GM12873 (cell line): ENCODE results near the gene ANKRD23.

Experiments
- CTCF ChIP-seq: IDR thresholded peaks from 2 replicates; pipeline ENCODE4 v1.5.1; 2012; ENCODE audit warnings: low read depth, mild to moderate bottlenecking, moderate library complexity, low read length, control low read depth; ENCODE audit not compliant: insufficient read depth; ENCODE audit errors: missing control alignments

The ANKRD23 gene

DNA sequence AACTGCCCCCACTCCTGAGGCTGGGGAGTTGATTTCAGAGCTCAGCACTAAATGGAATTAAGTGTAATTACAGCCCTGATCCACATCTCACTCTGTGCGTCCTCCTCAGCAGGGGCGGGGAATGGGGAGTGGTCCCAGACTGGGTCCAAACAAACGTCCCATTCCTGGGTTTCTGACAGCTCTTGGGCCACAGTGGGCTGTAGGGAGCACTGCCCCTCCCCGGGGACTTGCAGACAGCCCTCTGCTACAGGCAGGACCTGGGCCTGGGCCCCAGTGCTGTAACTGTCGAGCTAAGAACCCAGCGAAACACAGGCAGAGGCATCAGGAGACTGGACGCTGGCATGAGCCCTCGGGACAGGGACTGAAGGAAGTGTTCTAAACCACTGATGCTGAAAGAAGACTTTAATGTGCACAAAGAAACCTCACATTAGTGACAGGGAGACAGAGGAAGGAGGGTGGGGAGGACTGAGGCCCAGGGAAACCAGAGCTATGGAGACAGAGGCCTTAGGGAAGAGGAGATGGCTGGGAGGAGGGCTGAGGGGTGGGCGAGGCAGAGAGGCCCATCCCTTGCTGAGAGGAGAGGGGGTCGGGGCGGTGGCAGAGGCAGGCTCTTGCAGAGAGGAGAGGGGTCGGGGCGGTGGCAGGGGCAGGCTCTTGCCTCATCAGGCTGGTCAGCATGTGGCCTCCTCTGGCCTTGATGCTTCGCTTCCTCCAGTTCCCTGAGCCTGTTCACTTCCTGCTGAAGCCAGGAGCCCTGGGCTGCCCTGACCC, 31.9 kb upstream of the ANKRD23 start:
- TF ChIP-seq CTCF = no peak

DNA sequence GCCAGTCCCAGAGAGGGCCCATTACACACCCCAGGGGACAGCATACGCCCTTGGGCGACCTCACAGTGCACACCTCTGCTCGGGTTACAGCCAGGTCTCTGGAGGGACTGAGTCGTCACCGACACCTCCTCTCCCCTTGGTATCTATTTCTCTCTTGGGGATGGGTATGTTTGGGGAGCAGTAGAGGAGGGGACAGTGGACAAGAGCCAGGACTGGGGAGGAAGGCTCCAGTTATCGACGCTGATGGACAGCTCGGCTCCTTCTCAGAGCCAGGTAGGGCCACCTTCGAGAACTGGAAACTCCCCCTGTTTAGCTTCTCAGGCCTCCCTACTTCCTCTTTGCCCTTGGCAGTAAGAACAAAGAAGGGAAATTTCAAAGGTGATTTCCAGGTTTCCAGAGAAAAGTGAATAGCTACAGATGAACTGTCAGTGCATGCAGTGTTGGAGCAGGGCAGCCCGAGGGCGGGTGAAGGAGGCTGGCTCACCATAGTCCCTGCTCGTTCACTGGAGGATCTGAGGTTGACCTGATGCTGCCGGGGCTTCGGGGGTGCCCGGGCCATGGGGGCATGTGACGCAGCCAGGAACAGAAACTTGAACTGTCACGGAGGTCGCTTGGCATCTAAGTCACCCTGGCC, 30.5 kb upstream of the ANKRD23 start:
- TF ChIP-seq CTCF = no peak

DNA sequence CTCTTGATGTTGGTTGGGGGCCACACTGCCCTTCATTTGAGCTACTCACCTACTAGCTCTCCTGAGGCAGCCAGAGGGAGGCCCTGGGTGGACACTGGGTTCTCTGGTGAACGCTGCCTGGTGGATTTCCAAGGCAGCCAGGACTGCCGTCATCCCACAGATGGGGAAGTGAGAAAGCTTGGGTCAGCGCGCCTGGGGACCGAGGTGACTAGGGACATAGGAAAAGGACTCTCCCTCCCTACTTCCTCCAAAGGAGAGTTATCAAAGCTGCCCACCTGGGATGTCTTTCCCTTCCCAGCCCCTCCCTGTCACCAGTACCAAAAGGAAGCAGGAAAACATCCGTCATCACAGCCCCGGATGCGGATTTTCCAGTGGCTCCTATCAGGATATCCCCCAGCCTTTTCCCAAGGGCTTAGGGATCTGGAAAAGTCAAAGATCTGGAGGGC, 29.9 kb upstream of the ANKRD23 start:
- no peak for TF ChIP-seq CTCF

DNA sequence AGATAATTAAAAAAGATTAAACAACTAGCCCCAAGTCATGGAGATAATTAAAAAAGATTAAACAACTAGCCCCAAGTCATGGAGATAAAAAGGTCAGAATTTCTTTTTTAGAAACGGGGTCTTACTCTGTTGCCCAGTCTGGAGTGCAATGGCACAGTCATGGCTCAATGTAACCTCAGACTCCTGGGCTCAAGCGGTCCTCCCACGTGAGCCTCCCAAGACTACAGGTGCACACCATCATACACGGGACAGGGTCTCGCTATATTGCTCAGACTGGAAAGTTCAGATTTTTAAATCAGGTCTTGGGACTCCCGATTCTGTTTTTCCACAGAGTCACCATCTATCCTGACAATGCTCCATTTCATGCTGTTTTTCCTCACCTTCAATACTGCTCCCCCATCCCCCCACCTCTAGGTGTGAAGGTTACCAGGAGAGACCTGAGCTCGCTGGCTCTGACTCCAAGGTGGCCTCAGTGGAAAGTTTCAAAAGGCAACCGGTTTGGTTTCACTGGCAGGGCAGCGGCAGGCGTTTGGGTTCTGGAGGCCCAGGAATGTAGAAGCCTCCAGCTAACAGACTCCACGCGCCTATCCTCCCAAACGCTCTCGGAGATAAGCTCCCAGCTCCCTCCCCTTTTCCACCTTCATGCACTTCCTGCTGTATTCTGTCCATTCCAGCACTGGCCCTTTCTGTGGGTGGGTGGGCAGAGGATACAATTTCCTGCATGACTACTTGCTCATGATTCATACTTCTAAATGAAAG, 28.9 kb upstream of the ANKRD23 start:
- TF ChIP-seq CTCF = no peak

DNA sequence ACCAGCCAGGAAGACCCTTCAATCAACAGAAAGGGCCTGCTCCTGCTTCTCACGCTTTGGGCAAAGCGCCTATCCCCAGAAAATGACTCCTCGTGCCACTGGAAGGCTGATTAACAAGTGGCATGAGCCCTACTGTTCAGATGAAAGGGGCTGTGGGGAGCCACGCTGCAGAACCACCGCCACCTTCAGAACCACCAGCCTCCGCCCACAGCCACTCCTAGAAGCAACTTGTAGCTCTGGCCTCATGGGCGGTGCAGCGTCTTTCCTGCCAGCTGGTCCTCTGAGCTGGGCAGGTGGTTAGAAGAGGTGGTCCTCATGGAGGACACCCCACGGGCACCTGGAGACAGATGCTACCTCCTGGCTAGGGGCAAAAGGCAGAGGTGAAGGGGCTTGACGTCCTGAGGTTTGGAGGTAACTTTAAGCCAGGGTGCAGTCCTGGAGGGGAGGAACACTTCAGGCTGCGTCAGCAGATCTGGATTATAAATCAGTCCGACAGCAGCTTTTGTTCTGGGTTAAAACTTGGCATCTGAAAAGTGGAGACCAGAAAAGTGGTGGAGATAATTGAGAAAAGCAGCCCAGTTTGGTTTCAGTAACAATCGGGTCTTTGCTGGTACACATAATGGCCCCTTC, 26.9 kb upstream of the ANKRD23 start:
- no peak for TF ChIP-seq CTCF

GRCh38 chr2:96869822-96870625, 26.2 kb upstream of the ANKRD23 start, which contains the start of gene SEMA4C:
SEMA4C (minus strand) TSS chr2:96870080; CDS start chr2:96867886, 2,194 bp downstream.
- no peak for TF ChIP-seq CTCF
